ENCODE measurements around the gene FLNA.

The FLNA gene

GRCh38 chrX:154327038-154327820 lies 47.2 kb downstream of the FLNA start:
- TF ChIP-seq CTCF (IDR thresholded peaks at IDR 0.05): no peak
- no peaks in the 10 kb centered on the region for H3K36me3 ChIP-seq (ENCODE audit: control insufficient read depth, insufficient read depth, low read length)
- no peak overlapping the region for H3K27ac ChIP-seq
- H3K9ac ChIP-seq: no peak overlapping the region
- H3K79me2 ChIP-seq: no peaks in the 10 kb centered on the region
- no peak overlapping the region for H3K4me3 ChIP-seq (ENCODE audit: low read depth, low read length)
- peaks cover 4% of the 10 kb centered on the region for H3K4me1 ChIP-seq
- H3K4me2 ChIP-seq (ENCODE audit: low read length): no peak overlapping the region
- no peaks in the 10 kb centered on the region for H3K9me3 ChIP-seq (ENCODE audit: control insufficient read depth, low read length)
- H3K27me3 ChIP-seq (ENCODE audit: control insufficient read depth, insufficient read depth, low read length): no peaks in the 10 kb centered on the region
- H2AFZ ChIP-seq: peak overlapping the region; percentile 30

- no peaks in the 10 kb centered on the region for H3K36me3 ChIP-seq (ENCODE audit: control insufficient read depth, insufficient read depth, low read length)
- no peaks in the 10 kb centered on the region for H3K27me3 ChIP-seq (ENCODE audit: control insufficient read depth, insufficient read depth, low read length)
- H3K4me1 ChIP-seq: peaks cover 4% of the 10 kb centered on the region
- H3K4me3 ChIP-seq (ENCODE audit: low read depth, low read length): no peak overlapping the region
- H2AFZ ChIP-seq: no peak overlapping the region
- no peak overlapping the region for H3K9ac ChIP-seq
- H3K4me2 ChIP-seq (ENCODE audit: low read length): no peak overlapping the region
- no peak for TF ChIP-seq CTCF (IDR thresholded peaks at IDR 0.05)
- H3K27ac ChIP-seq: no peak overlapping the region
- no peaks in the 10 kb centered on the region for H3K79me2 ChIP-seq
- H3K9me3 ChIP-seq (ENCODE audit: control insufficient read depth, low read length): no peaks in the 10 kb centered on the region
These were observed 48.9 kb downstream of the FLNA start for GRCh38 chrX:154325541-154325940.

DNA sequence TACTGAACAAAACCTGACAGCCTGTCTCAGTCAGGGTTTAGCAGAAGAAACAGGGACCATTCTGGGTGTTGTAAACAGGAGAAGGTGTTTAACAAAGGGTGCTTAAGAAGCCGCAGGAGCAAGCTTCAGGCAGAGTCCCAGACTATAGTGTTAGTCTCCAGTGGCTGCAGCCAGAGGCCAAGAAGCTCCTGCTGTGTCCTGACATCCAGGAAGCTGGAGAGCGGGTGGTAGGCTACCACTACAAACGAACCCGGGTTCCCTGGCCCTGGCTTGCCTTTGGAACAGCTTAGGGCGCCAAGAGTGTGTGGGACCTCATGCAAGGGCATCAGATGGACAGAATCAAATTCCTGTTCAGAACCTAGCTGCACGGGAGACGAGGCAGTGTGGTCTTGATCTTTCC lies 50.9 kb downstream of the FLNA start:
- Histone ChIP-seq H2AFZ (no peak overlapping the region), H3K4me3 (ENCODE audit: low read depth, low read length) (no peak overlapping the region), H3K9me3 (ENCODE audit: control insufficient read depth, low read length) (no peaks in the 10 kb centered on the region), H3K4me2 (ENCODE audit: low read length) (no peak overlapping the region), H3K9ac (no peak overlapping the region), H3K27ac (no peak overlapping the region), H3K4me1 (peaks cover 4% of the 10 kb centered on the region), H3K79me2 (no peaks in the 10 kb centered on the region), H3K27me3 (ENCODE audit: control insufficient read depth, insufficient read depth, low read length) (no peaks in the 10 kb centered on the region), H3K36me3 (ENCODE audit: control insufficient read depth, insufficient read depth, low read length) (no peaks in the 10 kb centered on the region)
- TF ChIP-seq CTCF (IDR thresholded peaks at IDR 0.05): no peak

GRCh38 chrX:154322890-154323289 lies 51.5 kb downstream of the FLNA start:
- Histone ChIP-seq H3K4me3 (ENCODE audit: low read depth, low read length) (no peak overlapping the region), H3K27ac (no peak overlapping the region), H3K4me2 (ENCODE audit: low read length) (no peak overlapping the region), H3K9me3 (ENCODE audit: control insufficient read depth, low read length) (no peaks in the 10 kb centered on the region), H3K36me3 (ENCODE audit: control insufficient read depth, insufficient read depth, low read length) (no peaks in the 10 kb centered on the region), H3K4me1 (peaks cover 4% of the 10 kb centered on the region), H2AFZ (no peak overlapping the region), H3K9ac (no peak overlapping the region), H3K27me3 (ENCODE audit: control insufficient read depth, insufficient read depth, low read length) (no peaks in the 10 kb centered on the region), H3K79me2 (no peaks in the 10 kb centered on the region)
- TF ChIP-seq CTCF (IDR thresholded peaks at IDR 0.05): no peak

DNA sequence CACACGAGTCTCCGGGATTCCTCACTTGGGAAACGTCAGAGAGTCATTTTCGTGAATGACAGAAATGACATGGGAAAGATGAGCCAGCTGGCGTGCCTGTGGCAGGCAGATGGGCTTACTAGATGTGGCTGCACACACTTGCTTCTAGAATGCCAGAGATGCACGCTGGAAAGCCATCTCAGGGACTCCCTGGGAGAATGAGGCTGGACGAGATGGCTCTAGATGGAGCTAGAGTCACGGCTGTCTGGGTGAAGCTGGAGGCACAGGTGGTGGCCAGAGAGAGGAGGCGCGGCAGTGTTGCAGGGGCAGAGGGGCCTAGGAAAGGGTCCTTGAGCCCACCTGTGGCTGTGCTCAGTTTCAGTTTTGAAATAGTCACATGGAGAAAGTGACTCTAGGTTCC lies 52.8 kb downstream of the FLNA start:
- Histone ChIP-seq H3K79me2 (no peaks in the 10 kb centered on the region), H3K36me3 (ENCODE audit: control insufficient read depth, insufficient read depth, low read length) (no peaks in the 10 kb centered on the region), H3K4me1 (no peaks in the 10 kb centered on the region), H3K9ac (no peak overlapping the region), H3K27me3 (ENCODE audit: control insufficient read depth, insufficient read depth, low read length) (no peaks in the 10 kb centered on the region), H3K4me2 (ENCODE audit: low read length) (no peak overlapping the region), H3K4me3 (ENCODE audit: low read depth, low read length) (no peak overlapping the region), H3K27ac (no peak overlapping the region), H3K9me3 (ENCODE audit: control insufficient read depth, low read length) (no peaks in the 10 kb centered on the region), H2AFZ (no peak overlapping the region)
- TF ChIP-seq CTCF (IDR thresholded peaks at IDR 0.05): no peak

All from parathyroid adenoma (tissue), 2 donors.